GM18508 (cell line): ENCODE data around the gene ZZZ3.
"Not testable (repeated sequence)": the region's sequence is repeated elsewhere in the genome, so short reads cannot be mapped to it uniquely, and the experiment has no call there.

ENCODE experiments used
- ATAC-seq: cut with Tn5 transposase; IDR thresholded peaks from one replicate; pipeline ENCODE4 v1.9.1; 2021; ENCODE audit warnings: moderate number of reproducible peaks; ENCODE audit not compliant: insufficient read depth, unreplicated experiment

Gene ZZZ3

GRCh38 chr1:77682460-77683159 is at the start of gene ZZZ3:
Gene ZZZ3 (minus strand): TSS chr1:77682658. CDS start chr1:77633354, 49,304 bp downstream.
- peak; percentile 71 for ATAC-seq

- ATAC-seq, result no peak
Observed at GRCh38 chr1:77732090-77732489, 49.6 kb upstream of the ZZZ3 start.

- no peak for ATAC-seq
Observed at GRCh38 chr1:77725706-77726105, 43.2 kb upstream of the ZZZ3 start.

GRCh38 chr1:77718181-77718580 is 35.7 kb upstream of the ZZZ3 start:
- ATAC-seq, result no peak

DNA sequence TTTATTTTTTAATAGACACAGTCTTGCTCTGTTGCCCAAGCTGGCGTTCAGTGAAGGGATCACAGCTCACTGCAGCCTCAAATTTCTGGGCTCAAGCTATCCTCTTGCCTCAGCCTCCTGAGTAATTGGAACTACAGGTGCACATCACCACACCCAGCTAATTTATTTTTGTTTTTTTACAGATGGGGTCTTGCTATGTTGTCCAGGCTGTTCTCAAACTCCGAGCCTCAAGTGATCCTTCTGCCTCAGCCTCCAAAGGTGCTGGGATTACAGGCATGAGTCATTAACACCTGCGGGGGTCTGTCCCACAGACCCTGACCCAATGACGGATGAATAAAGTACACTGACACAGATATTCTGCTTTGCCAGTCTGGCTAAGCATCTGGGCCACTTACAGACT is 33.6 kb upstream of the ZZZ3 start:
- no peak for ATAC-seq

DNA sequence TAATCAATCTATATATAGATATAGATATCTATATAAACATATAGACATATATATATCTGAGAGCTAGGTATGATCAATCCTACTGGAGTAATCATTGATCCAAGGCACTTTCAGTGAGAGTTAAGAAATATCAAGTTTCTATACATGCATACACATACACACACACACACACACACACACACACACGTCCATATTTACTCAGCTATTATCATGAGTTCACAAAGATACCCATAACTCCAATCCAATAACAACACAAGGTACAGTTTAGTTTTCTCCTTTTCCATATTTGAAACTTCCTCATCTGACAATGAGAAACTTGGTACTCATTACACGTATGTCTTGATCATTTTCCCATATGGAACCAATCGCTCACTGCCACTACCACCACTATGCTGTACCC is 27.3 kb upstream of the ZZZ3 start:
- ATAC-seq, result no peak

DNA sequence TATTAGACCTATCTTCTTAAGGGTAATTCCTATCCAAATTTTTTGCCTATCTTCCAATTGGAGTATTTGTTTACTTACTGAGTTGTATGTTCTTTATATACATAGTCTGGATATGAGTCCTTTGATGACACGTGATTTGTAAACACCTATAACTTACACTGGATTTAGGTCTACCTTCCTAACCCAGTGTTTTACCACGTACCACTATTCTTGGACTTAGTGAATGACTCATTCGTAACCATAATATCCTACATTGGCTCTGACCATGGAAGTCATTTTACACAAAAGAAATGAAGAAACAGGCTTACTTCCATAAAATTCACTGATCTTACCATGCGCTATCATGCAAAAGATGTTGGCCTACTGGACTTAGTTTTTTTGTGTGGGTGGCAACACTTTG is 23.9 kb upstream of the ZZZ3 start:
- ATAC-seq, result no peak

- ATAC-seq, result no peak
Observed at GRCh38 chr1:77704736-77705135, 22.3 kb upstream of the ZZZ3 start.

GRCh38 chr1:77699673-77700072 is 17.2 kb upstream of the ZZZ3 start:
- not testable (repeated sequence) for ATAC-seq

DNA sequence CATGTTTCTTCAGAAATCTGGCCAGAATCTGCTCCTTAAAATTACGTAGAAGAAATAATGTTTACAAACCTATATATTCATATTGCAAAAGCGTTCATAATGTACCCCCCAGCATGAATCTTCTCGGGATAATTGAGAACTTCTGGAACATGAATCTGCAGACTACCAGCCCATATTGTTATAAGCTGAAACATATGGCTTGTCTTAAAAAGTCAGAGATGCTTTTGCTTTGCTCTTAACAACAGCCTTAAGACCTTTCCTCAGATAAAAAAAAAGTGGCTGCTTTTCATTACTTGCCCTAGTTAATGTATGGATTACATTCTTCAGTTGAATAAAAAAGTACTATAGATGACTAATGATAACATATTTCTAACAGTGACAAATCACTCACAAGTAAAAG is 15.0 kb upstream of the ZZZ3 start:
- no peak for ATAC-seq

GRCh38 chr1:77688939-77689338 is 6.5 kb upstream of the ZZZ3 start:
- ATAC-seq, result no peak

DNA sequence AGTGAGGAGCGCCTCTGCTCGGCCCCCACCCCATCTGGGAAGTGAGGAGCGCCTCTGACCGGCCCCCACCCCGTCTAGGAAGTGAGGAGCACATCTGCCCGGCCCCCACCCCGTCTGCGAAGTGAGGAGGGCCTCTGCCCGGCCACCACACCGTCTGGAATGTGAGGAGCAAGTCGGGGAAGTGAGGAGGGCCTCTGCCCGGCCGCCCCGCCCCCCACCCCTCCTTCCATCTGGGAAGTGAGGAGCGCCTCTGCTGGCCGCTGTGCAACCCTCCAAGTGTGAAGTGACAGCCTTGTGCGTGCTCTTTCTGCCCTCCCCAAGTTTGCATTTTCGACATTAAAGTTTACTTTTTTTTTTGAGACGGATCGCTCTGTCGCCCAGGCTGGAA is 5.1 kb upstream of the ZZZ3 start:
- no peak for ATAC-seq

DNA sequence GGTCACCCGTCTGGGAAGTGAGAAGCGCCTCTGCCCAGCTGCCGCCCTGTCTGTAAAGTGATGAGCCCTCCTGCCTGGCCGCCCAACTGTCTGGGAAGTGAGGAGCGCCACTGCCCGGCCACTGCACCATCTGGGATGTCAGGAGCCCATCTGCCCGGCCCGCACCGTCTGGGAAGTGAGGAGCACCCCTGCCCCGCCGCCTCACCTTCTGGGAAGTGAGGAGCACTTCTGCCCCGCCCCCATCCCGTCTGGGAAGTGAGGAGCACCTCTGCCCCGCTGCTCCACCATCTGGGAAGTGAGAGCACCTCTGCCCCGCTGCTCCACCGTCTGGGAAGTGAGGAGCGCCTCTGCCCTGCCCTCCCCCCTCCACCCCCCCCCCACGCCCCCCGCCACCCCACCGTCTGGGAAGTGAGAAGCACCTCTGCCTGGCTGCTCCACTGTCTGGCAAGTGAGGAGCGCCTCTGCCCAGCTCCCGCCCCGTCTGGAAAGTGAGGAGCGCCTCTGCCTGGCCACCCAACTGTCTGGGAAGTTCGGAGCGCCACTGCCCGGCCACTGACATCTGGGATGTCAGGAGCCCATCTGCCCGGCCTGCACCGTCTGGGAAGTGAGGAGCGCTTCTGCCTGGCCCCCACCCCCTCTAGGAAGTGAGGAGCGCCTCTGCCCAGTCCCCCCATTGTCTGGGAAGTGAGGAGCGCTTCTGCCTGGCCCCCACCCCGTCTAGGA is 4.5 kb upstream of the ZZZ3 start:
- no peak for ATAC-seq

GRCh38 chr1:77683160-77684148 is 996 bp upstream of the ZZZ3 start:
- peak; percentile 55 for ATAC-seq

GRCh38 chr1:77680173-77680572 is 2.3 kb downstream of the ZZZ3 start:
- no peak for ATAC-seq

DNA sequence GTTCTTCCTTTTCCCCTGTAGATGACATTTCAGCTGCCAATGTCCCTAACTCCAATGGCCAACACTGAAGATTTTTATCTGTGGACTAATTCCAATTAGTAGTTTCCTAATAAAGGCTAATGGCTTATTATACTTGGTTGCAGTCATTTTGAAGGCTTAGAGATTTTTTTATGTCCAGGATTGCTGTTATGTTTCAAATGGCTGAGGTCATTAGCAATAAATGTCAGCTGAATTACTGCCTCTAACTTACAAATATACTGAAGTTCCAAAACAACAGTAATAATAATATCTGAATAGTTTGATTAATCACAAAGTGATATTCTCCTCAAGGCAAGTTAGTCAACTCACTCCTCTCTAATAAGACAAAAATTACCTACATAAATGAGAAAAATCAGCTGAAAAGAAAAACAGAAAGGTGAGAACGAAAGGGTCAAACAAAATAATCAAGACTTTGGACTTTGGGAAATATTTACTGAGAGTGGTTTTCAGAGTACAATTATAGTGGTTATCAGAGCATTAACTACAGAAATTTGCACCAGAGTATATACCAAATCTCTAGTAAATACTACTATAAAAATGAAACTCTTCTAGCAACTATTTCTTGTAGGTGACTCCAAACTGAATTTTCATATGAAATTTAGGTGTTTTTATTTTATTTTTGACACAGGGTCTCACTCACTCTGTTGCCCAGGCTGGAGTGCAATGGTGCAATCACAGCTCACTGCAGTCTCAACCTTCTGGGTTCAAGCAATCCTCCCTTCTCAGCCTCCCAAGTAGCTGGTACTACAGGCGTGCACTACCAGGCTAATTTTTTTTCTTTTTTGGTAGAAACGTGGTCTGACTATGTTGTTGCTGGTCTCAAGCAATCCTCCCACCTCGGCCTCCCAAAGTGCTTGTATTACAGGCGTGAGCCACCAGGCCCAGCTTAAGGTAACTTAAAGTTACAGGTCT is 3.5 kb downstream of the ZZZ3 start:
- no peak for ATAC-seq

DNA sequence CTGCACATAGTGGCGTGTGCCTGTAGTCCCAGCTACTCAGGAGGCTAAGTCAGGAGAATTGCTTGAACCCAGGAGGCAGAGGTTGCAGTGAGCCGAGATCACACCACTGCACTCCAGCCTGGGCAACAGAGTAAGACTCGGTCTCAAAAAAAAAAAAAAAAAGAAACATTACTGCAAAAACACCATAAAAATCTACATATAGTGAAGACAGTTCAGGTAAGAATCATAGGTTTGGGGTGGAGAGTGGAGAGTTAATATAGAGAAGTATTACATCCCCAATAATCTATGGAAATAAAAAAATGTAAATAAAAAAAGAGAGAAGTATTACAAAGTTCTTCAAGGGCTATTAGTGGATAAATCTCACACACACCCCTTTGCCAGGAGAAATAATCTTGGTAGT is 7.7 kb downstream of the ZZZ3 start:
- not testable (repeated sequence) for ATAC-seq

DNA sequence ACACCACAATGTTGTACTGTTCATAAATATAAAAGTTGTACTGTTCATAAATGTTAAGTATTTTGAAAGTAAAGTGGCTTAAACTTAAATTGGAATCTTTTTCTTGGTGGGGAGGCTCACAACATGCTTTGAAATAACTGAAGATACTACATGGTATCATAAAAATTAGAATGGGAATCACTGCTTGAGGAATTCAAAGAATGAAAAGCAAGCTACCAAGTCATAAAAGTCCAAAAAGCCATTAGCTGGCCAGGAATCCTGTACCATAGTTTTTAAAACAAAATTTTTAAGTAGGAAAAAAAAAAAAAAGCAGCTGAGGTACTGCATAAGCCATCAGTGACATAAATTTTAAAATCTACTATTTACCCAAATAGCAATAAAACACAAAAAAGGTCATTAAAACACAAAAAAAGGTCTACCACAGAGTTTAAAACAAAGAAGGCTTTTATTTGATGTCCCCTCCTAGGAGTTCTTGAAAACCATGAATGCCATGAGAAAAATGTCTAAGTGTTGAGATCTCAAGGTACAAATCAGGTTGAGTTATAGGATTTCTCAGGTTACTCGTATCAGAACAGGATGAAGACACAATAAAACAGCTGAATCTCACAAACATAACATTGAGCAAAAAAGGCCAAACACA is 8.6 kb downstream of the ZZZ3 start:
- ATAC-seq, result no peak

GRCh38 chr1:77673030-77673429 is 9.4 kb downstream of the ZZZ3 start:
- no peak for ATAC-seq
